Astrocyte of the cerebellum (primary cell): ENCODE results near the gene EDA.

Experiments used
- DNase-seq: peaks from one replicate; pipeline ENCODE4 v3.0.0-alpha.2; 2011; ENCODE audit warnings: low read depth
- H3K4me3 ChIP-seq: 2 replicates; pipeline ENCODE4 v1.5.1; 2011; ENCODE audit warnings: mild to moderate bottlenecking, low read depth, low read length, moderate library complexity
- in situ Hi-C: cut with HindIII; loops from 2 replicates; pipeline ENCODE4 v1.10.0; 2017; ENCODE audit warnings: low sequenced_read_pairs
- TF ChIP-seq, protein P1 (sequence below): IDR thresholded peaks from 2 replicates; pipeline ENCODE4 v1.5.1; 2012; ENCODE audit warnings: low read length, low read depth, moderate library complexity, mild to moderate bottlenecking; ENCODE audit errors: missing control alignments

Gene EDA

DNA sequence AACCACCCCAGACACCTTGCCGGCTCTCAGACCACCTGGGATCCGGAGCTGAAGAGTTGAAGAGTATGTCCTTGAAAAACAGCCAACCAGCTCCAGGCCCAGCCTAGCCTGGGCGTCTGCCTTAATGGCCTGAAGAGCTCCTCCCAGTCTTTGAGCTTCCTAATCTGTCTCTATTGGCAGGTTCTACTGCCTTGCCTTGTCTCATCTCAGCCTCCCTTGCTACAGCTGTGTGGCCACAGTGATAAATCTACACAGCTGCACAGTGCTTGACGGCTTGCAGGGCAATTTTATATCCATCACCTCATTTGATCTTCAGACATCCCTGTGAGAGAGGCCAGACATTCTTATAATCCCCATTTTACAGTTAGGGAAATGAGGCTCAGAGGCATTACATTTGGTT lies 413.9 kb downstream of the EDA start:
- H3K4me3 ChIP-seq: no peak overlapping the region
- TF ChIP-seq, protein P1, sequence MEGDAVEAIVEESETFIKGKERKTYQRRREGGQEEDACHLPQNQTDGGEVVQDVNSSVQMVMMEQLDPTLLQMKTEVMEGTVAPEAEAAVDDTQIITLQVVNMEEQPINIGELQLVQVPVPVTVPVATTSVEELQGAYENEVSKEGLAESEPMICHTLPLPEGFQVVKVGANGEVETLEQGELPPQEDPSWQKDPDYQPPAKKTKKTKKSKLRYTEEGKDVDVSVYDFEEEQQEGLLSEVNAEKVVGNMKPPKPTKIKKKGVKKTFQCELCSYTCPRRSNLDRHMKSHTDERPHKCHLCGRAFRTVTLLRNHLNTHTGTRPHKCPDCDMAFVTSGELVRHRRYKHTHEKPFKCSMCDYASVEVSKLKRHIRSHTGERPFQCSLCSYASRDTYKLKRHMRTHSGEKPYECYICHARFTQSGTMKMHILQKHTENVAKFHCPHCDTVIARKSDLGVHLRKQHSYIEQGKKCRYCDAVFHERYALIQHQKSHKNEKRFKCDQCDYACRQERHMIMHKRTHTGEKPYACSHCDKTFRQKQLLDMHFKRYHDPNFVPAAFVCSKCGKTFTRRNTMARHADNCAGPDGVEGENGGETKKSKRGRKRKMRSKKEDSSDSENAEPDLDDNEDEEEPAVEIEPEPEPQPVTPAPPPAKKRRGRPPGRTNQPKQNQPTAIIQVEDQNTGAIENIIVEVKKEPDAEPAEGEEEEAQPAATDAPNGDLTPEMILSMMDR: no peak
- no peak for DNase-seq
- in situ Hi-C loops: no loop called here

DNA sequence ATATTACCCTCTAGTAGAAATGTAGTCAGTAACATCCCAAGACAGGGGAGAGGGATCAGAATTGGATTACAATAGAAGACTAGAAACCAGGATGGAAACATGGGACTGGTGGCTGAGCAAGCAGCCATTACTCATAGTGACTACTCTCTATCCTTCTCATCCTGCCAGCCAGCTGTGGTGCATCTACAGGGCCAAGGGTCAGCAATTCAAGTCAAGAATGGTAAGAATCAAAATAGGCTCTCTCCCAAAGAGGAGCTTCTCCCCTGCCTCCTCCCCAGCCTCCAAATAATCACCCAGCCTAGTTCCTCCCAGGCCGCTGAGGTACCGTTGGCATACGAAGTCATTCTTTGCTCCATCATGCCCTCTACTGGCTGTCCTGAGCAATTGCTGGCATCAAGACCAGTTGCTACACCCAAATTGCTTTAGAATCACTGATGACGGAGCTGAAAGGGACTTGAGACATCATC lies 414.4 kb downstream of the EDA start:
- DNase-seq: no peak
- H3K4me3 ChIP-seq: no peak overlapping the region
- TF ChIP-seq, protein P1: peak; percentile 72
- in situ Hi-C loops: no loop called here

DNA sequence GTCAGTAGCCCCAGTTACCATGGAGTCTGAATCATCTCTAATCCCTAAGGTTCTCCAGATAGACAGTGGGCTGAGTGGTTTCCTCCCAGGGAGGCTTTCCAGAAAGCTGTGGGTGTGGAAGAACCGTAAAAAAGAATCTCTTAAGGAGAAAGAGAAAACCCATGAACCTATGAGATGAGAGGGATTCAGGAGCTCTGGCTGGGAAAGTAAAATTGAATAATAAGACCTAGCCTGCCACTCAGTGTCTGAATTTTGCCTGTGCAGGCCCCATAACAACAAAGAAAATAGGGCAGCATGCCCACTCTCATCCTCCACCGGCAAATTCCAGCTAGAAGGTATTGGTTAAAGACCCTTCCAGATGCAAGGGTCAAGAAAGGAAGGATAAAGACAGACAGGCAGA lies 416.9 kb downstream of the EDA start:
- DNase-seq: no peak
- in situ Hi-C loops: no loop called here
- H3K4me3 ChIP-seq: no peak overlapping the region
- TF ChIP-seq, protein P1: no peak

DNA sequence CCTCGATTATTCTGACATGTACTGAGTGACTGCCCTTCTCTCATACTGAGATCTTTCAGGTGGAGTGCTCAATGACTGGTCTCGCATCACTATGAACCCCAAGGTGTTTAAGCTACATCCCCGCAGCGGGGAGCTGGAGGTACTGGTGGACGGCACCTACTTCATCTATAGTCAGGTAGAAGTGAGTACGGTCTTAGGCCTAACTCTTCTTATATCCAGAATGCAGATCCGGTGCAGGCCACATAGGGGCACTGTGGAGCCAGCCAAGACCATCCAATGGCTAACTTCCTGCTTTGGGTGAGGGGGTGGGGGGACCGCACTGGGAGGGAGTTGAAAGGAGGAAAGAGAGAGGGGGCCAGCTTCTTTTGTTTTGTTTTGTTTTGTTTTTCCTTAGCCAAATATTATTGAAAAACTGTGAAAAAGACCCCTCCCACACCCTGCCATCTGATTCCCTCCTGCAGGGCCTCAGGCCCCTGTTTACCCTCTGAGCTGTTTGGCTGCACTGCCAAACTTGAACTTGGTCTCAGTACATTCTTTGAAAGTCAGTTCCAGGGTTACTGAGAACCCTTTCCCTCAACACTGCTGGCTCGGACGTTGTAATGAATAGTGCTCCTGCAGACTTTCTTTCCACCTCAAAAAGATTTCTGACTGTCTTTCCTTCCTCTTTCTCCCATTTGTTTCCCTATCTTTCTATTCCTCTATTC lies 417.6 kb downstream of the EDA start:
- TF ChIP-seq, protein P1: peak; percentile 55
- in situ Hi-C loops: no loop called here
- no peak overlapping the region for H3K4me3 ChIP-seq
- DNase-seq: no peak

DNA sequence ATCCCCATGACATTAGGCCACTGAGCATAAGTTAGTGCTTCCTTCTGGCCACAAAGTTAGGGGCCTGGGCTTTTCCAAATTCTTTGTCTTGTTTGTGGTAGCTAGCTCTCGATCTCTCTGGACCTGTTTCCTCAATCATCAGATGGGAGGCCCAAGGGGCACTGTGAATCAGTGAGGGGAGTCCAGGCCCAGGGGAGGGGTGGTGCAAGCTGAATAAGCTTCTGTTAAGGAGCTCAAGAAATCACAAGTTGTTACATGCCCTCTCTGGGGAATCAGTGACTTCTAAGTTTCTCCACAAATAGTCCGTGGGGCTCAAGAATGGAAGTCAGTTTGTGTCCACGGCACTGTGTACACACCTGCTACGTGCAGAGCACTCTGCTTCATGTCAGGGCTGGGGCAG lies 418.7 kb downstream of the EDA start:
- in situ Hi-C loops: no loop called here
- DNase-seq: no peak
- H3K4me3 ChIP-seq: no peak overlapping the region
- TF ChIP-seq, protein P1: no peak

DNA sequence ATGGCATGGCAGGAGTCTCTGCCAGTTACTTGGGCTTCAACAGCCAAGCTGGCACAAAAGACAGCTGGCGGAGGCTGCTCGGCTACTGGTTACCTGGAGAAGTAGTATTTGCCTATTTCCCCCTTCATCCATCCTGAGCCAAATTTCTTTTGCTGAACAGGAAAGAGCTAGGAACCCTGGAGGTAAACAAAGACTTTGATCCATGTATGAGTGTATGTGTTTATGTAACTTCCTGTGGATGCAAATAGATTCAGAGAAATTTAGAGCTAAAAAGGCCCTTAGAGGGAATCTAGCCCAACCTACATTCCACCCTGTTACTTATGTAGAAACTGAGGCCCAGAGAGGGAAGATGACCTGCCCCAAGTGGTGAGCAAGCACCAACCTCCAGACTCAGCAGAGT lies 422.6 kb downstream of the EDA start:
- no peak for DNase-seq
- in situ Hi-C loops: no loop called here
- TF ChIP-seq, protein P1: no peak
- H3K4me3 ChIP-seq: no peak overlapping the region
